Neural progenitor cell (in vitro differentiated cells): ENCODE results near the gene RUNX1. TPM values are rescaled to one million over a fixed set of nuclear protein-coding genes. Genes with fewer than 3 reads are reported as not detected.

Experiments
- DNase-seq: peaks from one replicate; pipeline ENCODE4 v3.0.0-alpha.2; 2016; ENCODE audit warnings: low spot score
- H2AFZ ChIP-seq: fragments of 200-600 bp; sonication (generic); replicated peaks from 2 replicates; pipeline ENCODE4 v1.6.1; 2016; ENCODE audit warnings: antibody characterized with exemption
- H3F3A ChIP-seq: fragments of 200-600 bp; sonication (generic); 2 replicates; pipeline ENCODE4 v1.6.1; 2016; ENCODE audit warnings: antibody characterized with exemption, low read depth
- H3K27ac ChIP-seq: fragments of 200-600 bp; sonication (generic); 2 replicates; pipeline ENCODE4 v1.5.1; 2016; ENCODE audit warnings: mild to moderate bottlenecking
- H3K27me3 ChIP-seq: fragments of 200-600 bp; sonication (generic); 2 replicates; pipeline ENCODE4 v1.6.1; 2016; ENCODE audit warnings: mild to moderate bottlenecking, moderate library complexity
- H3K36me3 ChIP-seq: fragments of 200-600 bp; sonication (generic); 2 replicates; pipeline ENCODE4 v1.5.1; 2016
- H3K4me1 ChIP-seq: fragments of 200-600 bp; sonication (generic); 2 replicates; pipeline ENCODE4 v1.6.1; 2016; ENCODE audit warnings: mixed run types
- H3K4me2 ChIP-seq: fragments of 200-600 bp; sonication (generic); 2 replicates; pipeline ENCODE4 v1.6.1; 2016
- H3K4me3 ChIP-seq: fragments of 200-600 bp; sonication (generic); 2 replicates; pipeline ENCODE4 v1.5.1; 2016
- H3K79me2 ChIP-seq: fragments of 200-600 bp; sonication (generic); 2 replicates; pipeline ENCODE4 v1.6.1; 2016; ENCODE audit warnings: low read depth
- H3K9ac ChIP-seq: fragments of 200-600 bp; sonication (generic); 2 replicates; pipeline ENCODE4 v1.6.1; 2016
- H3K9me3 ChIP-seq: fragments of 200-600 bp; sonication (generic); 2 replicates; pipeline ENCODE4 v1.5.1; 2016; ENCODE audit warnings: low read depth
- H4K20me1 ChIP-seq: fragments of 200-600 bp; sonication (generic); 2 replicates; pipeline ENCODE4 v1.6.1; 2016; ENCODE audit warnings: low read depth
- H3K27ac Mint-ChIP-seq: 3 replicates; pipeline ENCODE4 v1.8.0; 2021; ENCODE audit warnings: mixed read lengths
- H3K27me3 Mint-ChIP-seq: 2 replicates; pipeline ENCODE4 v1.8.0; 2022; ENCODE audit warnings: low read depth, mild to moderate bottlenecking, inconsistent platforms, moderate library complexity, mixed read lengths; ENCODE audit not compliant: insufficient read depth
- H3K36me3 Mint-ChIP-seq: 3 replicates; pipeline ENCODE4 v1.8.0; 2021; ENCODE audit warnings: mixed read lengths
- H3K4me1 Mint-ChIP-seq: 3 replicates; pipeline ENCODE4 v1.8.0; 2021; ENCODE audit warnings: mixed read lengths
- H3K4me3 Mint-ChIP-seq: 3 replicates; pipeline ENCODE4 v1.8.0; 2021; ENCODE audit warnings: mild to moderate bottlenecking, moderate library complexity, mixed read lengths
- H3K9me3 Mint-ChIP-seq: 3 replicates; pipeline ENCODE4 v1.8.0; 2020; ENCODE audit warnings: mixed read lengths
- EZH2 ChIP-seq: fragments of 200-600 bp; sonication (generic); IDR thresholded peaks from 2 replicates; pipeline ENCODE4 v1.6.1; 2017; ENCODE audit warnings: antibody characterized with exemption, mild to moderate bottlenecking, moderate library complexity
- EZH2phosphoT487 ChIP-seq: fragments of 200-600 bp; sonication (generic); IDR thresholded peaks from 2 replicates; pipeline ENCODE4 v1.6.1; 2017; ENCODE audit warnings: antibody characterized with exemption
- total RNA-seq: library from RNA; depleted of rRNA; stranded (reverse); fragments of >200 nt; gene quantifications from 2 replicates; pipeline ENCODE4 v1.2.3, GENCODE V29; 2015; ENCODE audit warnings: low replicate concordance
- TF ChIP-seq, protein P1 (sequence below): fragments of 200-600 bp; sonication (generic); IDR thresholded peaks from 2 replicates; pipeline ENCODE4 v1.5.1; 2017; ENCODE audit warnings: antibody characterized with exemption, mild to moderate bottlenecking

The RUNX1 gene
- total RNA-seq, 1 donor from 2014 or later: 0.09 TPM

GRCh38 chr21:35058058-35058457 is 9.0 kb upstream of the RUNX1 start:
- H3K27me3 Mint-ChIP-seq: peaks cover 8% of the 10 kb centered on the region
- no peaks in the 10 kb centered on the region for H3K79me2 ChIP-seq
- peaks cover 3% of the 10 kb centered on the region for H3K4me1 Mint-ChIP-seq
- no peak overlapping the region for H3K4me3 ChIP-seq
- no peaks in the 10 kb centered on the region for H3K4me1 ChIP-seq
- no peak overlapping the region for H3K27ac ChIP-seq
- H2AFZ ChIP-seq: no peak overlapping the region
- H3K36me3 ChIP-seq: no peaks in the 10 kb centered on the region
- TF ChIP-seq EZH2phosphoT487 (no peak), EZH2 (no peak)
- TF ChIP-seq, protein P1, sequence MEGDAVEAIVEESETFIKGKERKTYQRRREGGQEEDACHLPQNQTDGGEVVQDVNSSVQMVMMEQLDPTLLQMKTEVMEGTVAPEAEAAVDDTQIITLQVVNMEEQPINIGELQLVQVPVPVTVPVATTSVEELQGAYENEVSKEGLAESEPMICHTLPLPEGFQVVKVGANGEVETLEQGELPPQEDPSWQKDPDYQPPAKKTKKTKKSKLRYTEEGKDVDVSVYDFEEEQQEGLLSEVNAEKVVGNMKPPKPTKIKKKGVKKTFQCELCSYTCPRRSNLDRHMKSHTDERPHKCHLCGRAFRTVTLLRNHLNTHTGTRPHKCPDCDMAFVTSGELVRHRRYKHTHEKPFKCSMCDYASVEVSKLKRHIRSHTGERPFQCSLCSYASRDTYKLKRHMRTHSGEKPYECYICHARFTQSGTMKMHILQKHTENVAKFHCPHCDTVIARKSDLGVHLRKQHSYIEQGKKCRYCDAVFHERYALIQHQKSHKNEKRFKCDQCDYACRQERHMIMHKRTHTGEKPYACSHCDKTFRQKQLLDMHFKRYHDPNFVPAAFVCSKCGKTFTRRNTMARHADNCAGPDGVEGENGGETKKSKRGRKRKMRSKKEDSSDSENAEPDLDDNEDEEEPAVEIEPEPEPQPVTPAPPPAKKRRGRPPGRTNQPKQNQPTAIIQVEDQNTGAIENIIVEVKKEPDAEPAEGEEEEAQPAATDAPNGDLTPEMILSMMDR: no peak
- no peaks in the 10 kb centered on the region for H4K20me1 ChIP-seq
- no peaks in the 10 kb centered on the region for H3K27me3 ChIP-seq
- H3K9me3 ChIP-seq: no peaks in the 10 kb centered on the region
- H3K9ac ChIP-seq: no peak overlapping the region
- H3K4me2 ChIP-seq: no peak overlapping the region
- H3K27ac Mint-ChIP-seq: no peak overlapping the region
- no peak overlapping the region for H3K4me3 Mint-ChIP-seq
- no peak for DNase-seq
- H3K9me3 Mint-ChIP-seq: no peaks in the 10 kb centered on the region
- no peaks in the 10 kb centered on the region for H3K36me3 Mint-ChIP-seq
- H3F3A ChIP-seq: no peaks in the 10 kb centered on the region

DNA sequence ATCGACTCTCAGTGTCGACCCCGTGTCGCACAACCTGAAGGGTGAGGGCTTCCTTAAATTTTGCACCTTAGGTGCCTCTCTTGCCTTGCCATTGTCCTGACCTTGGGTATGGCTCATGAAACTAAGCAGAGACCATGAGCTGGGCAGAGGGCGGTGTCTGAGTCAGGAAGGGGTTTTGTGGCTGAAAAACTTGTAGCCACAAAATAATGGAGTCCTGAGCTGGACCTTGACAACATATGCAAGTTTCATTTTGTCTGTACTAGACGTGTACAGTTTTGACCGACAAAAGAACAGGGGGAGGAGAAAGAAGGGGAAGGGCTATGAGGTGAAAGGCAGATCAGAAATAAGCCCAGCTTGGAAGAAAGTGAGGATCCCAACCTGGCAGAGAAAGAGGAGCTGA is 8.3 kb upstream of the RUNX1 start:
- Mint-ChIP-seq H3K4me3 (no peak overlapping the region), H3K9me3 (no peaks in the 10 kb centered on the region), H3K36me3 (no peaks in the 10 kb centered on the region), H3K4me1 (peaks cover 3% of the 10 kb centered on the region), H3K27me3 (peaks cover 10% of the 10 kb centered on the region), H3K27ac (no peak overlapping the region)
- Histone ChIP-seq H3K27ac (no peak overlapping the region), H3K4me1 (no peaks in the 10 kb centered on the region), H3F3A (no peaks in the 10 kb centered on the region), H3K4me3 (no peak overlapping the region), H3K27me3 (no peaks in the 10 kb centered on the region), H3K79me2 (no peaks in the 10 kb centered on the region), H2AFZ (no peak overlapping the region), H3K9ac (no peak overlapping the region), H3K36me3 (no peaks in the 10 kb centered on the region), H3K9me3 (no peaks in the 10 kb centered on the region), H3K4me2 (no peak overlapping the region), H4K20me1 (no peaks in the 10 kb centered on the region)
- TF ChIP-seq EZH2phosphoT487: no peak
- no peak for TF ChIP-seq EZH2
- TF ChIP-seq, protein P1: no peak
- no peak for DNase-seq

DNA sequence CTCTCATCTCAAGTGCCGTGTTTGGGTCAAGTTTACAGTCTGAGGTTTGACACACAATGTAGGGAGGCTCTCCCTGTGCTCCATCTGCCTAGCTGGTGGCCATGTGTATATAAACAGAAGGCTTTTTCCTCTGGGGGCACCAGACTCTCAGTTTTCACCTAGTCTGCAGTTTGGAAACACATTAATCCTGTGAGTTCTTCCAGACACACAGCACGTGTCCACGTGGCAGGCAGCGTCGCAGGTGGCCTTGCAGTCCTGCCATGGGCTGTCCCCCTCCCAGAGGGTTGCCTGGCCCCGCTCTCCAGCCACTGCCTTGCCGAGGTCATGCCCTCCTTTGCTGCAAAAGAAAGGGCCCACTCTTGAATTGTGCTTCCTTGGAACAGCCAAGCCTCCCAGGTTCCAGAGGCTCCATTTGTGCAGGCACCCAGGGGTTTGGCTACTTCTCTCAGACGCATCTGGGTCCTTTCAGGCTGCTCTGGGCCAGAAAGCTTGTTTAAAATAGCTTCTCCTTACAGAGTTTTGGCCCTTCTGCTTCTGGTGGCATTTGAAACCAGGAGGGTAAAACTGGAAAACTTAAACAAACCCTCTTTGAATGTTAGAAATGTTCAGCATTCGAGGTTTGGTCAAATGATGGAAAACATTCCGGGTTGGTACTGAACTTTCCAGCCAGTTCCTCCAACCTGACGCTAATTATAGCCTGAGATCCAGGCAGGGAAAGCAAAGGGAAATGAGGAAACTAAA is 4.4 kb upstream of the RUNX1 start:
- no peak overlapping the region for H3K27ac ChIP-seq
- no peaks in the 10 kb centered on the region for H3K9me3 ChIP-seq
- no peak overlapping the region for H3K27ac Mint-ChIP-seq
- H3K4me2 ChIP-seq: no peak overlapping the region
- H2AFZ ChIP-seq: no peak overlapping the region
- H3K9ac ChIP-seq: no peak overlapping the region
- no peaks in the 10 kb centered on the region for H3K79me2 ChIP-seq
- H3K9me3 Mint-ChIP-seq: no peaks in the 10 kb centered on the region
- peaks cover 2% of the 10 kb centered on the region for H3K4me1 ChIP-seq
- peaks cover 17% of the 10 kb centered on the region for H3K27me3 Mint-ChIP-seq
- no peak overlapping the region for H3K4me3 Mint-ChIP-seq
- no peaks in the 10 kb centered on the region for H3K36me3 ChIP-seq
- no peaks in the 10 kb centered on the region for H3K36me3 Mint-ChIP-seq
- H4K20me1 ChIP-seq: no peaks in the 10 kb centered on the region
- no peaks in the 10 kb centered on the region for H3K27me3 ChIP-seq
- H3K4me3 ChIP-seq: no peak overlapping the region
- peaks cover 23% of the 10 kb centered on the region for H3K4me1 Mint-ChIP-seq
- no peaks in the 10 kb centered on the region for H3F3A ChIP-seq
- DNase-seq: peak; percentile 19
- TF ChIP-seq EZH2phosphoT487 (no peak), EZH2 (no peak)
- TF ChIP-seq, protein P1: peak; percentile 11
